ENCODE data around the gene STX1B. TPM values are rescaled to one million over a fixed set of nuclear protein-coding genes. Genes with fewer than 3 reads are reported as not detected.

Gene STX1B
- total RNA-seq, 1 experiment from 2014 or later: 15.9 TPM

DNA sequence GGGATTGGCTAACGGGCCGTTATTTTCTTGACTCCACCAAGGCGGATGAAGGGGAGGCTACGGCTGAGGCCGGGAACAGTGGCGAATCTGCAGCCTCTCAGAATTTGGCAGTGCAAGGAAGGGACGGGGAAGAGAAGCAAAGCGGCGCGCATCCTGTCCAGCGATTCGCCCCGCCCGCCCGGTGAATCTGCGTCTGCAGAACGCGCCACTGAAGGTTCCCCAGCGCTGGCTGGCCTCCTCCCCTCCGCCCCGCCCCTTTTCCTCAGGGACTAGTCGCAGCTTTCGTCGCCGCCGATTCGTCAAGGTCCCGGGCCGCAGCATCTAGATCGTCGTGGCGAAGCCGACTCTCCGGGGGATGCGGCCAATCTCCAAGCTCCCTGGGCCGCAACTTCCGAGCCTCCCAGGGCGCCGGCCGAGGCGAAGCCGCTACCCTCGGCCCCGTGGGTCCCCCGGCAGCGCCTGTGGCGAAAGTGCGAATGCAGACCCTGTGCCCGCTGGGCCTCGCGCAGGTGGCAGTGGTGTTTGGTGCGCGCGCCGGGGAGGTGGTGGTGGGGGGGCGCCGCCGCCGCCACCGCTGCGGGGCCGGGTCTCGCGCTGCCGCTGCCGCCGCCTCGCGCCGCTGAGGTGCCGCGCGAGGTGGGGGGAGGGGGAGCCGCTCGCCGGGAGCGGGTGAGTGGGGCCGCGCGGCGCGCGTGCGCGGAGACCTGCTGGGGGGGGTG lies 52.8 kb downstream of the STX1B start, which contains the start of gene SETD1A (continued):
- TF ChIP-seq ZBTB43 (CRISPR knock-in tag; IDR thresholded peaks at IDR 0.05): peak; percentile 28; the same call in 1 of the 2 replicates
- TF ChIP-seq ZNF232 (CRISPR knock-in tag; IDR thresholded peaks at IDR 0.05): no peak
- TF ChIP-seq NR3C1 (CRISPR knock-in tag; conservative IDR thresholded peaks at IDR 0.05; ENCODE audit: low read depth): no peak
- no peak for TF ChIP-seq MYBL2 (CRISPR knock-in tag; IDR thresholded peaks at IDR 0.05)
- TF ChIP-seq, protein P1, sequence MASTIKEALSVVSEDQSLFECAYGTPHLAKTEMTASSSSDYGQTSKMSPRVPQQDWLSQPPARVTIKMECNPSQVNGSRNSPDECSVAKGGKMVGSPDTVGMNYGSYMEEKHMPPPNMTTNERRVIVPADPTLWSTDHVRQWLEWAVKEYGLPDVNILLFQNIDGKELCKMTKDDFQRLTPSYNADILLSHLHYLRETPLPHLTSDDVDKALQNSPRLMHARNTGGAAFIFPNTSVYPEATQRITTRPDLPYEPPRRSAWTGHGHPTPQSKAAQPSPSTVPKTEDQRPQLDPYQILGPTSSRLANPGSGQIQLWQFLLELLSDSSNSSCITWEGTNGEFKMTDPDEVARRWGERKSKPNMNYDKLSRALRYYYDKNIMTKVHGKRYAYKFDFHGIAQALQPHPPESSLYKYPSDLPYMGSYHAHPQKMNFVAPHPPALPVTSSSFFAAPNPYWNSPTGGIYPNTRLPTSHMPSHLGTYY (CRISPR knock-in tag; IDR thresholded peaks at IDR 0.05): no peak; the same call in 1 of the 2 replicates
- 0 out of 2 replicates have a peak, but pooled peaks have one; percentile 34 for TF ChIP-seq ZNF416 (CRISPR knock-in tag; IDR thresholded peaks at IDR 0.05)
- no peak; the same call in 1 of the 2 replicates for TF ChIP-seq ESRRA (CRISPR knock-in tag; IDR thresholded peaks at IDR 0.05; ENCODE audit: borderline replicate concordance)
- no peak for TF ChIP-seq AR (CRISPR knock-in tag; IDR thresholded peaks at IDR 0.05)
- TF ChIP-seq E2F1 (CRISPR knock-in tag; IDR thresholded peaks at IDR 0.05): no peak; the same call in 1 of the 2 replicates
- peak; percentile 99 for TF ChIP-seq SP1 (CRISPR knock-in tag; conservative IDR thresholded peaks at IDR 0.05)
- TF ChIP-seq NFATC4 (CRISPR knock-in tag; IDR thresholded peaks at IDR 0.05): no peak
- TF ChIP-seq, protein P2, sequence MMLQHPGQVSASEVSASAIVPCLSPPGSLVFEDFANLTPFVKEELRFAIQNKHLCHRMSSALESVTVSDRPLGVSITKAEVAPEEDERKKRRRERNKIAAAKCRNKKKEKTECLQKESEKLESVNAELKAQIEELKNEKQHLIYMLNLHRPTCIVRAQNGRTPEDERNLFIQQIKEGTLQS (CRISPR knock-in tag; conservative IDR thresholded peaks at IDR 0.05): no peak
- TF ChIP-seq, protein P3, sequence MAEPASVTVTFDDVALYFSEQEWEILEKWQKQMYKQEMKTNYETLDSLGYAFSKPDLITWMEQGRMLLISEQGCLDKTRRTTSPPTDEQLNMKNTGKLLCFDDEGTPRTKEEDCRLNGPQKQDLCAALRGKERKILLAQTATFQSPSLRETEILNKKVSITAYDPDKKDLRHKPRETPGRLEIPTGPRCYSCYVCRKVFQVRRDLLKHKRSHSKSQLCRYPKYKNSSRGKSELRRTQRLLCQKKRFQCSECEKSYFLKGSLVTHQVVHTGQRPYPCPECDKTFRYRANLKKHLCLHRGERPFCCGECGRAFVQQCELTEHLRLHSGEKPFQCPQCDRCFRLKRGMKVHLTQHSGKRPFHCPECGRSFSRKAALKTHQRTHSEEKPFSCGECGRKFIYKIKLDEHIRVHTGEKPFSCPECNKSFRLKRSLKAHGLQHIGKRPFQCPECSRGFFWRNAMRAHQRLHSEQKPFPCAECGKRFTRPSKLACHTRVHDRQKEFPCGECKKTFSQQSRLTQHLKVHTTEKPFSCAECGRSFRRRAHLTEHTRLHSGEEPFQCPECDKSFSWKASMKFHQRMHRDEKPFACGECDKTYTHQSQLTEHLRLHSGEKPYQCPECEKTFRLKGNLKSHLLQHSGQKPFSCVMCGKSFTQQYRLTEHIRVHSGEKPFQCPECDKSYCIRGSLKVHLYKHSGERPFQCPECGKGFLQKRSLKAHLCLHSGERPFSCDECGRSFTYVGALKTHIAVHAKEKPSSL (CRISPR knock-in tag; conservative IDR thresholded peaks at IDR 0.05): no peak
- TF ChIP-seq, protein P4, sequence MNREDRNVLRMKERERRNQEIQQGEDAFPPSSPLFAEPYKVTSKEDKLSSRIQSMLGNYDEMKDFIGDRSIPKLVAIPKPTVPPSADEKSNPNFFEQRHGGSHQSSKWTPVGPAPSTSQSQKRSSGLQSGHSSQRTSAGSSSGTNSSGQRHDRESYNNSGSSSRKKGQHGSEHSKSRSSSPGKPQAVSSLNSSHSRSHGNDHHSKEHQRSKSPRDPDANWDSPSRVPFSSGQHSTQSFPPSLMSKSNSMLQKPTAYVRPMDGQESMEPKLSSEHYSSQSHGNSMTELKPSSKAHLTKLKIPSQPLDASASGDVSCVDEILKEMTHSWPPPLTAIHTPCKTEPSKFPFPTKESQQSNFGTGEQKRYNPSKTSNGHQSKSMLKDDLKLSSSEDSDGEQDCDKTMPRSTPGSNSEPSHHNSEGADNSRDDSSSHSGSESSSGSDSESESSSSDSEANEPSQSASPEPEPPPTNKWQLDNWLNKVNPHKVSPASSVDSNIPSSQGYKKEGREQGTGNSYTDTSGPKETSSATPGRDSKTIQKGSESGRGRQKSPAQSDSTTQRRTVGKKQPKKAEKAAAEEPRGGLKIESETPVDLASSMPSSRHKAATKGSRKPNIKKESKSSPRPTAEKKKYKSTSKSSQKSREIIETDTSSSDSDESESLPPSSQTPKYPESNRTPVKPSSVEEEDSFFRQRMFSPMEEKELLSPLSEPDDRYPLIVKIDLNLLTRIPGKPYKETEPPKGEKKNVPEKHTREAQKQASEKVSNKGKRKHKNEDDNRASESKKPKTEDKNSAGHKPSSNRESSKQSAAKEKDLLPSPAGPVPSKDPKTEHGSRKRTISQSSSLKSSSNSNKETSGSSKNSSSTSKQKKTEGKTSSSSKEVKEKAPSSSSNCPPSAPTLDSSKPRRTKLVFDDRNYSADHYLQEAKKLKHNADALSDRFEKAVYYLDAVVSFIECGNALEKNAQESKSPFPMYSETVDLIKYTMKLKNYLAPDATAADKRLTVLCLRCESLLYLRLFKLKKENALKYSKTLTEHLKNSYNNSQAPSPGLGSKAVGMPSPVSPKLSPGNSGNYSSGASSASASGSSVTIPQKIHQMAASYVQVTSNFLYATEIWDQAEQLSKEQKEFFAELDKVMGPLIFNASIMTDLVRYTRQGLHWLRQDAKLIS (CRISPR knock-in tag; IDR thresholded peaks at IDR 0.05; ENCODE audit: borderline replicate concordance): no peak
- TF ChIP-seq RELA (CRISPR knock-in tag; IDR thresholded peaks at IDR 0.05; ENCODE audit: borderline replicate concordance): no peak
- TF ChIP-seq CREM (CRISPR knock-in tag; IDR thresholded peaks at IDR 0.05): 0 out of 2 replicates have a peak, but pooled peaks have one; percentile 27
- TF ChIP-seq, protein P5, sequence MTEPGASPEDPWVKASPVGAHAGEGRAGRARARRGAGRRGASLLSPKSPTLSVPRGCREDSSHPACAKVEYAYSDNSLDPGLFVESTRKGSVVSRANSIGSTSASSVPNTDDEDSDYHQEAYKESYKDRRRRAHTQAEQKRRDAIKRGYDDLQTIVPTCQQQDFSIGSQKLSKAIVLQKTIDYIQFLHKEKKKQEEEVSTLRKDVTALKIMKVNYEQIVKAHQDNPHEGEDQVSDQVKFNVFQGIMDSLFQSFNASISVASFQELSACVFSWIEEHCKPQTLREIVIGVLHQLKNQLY (CRISPR knock-in tag; IDR thresholded peaks at IDR 0.05): no peak
- TF ChIP-seq FOXP1 (CRISPR knock-in tag; IDR thresholded peaks at IDR 0.05; ENCODE audit: borderline replicate concordance): no peak; the same call in 1 of the 2 replicates
- TF ChIP-seq TP53 (CRISPR knock-in tag; IDR thresholded peaks at IDR 0.05): no peak; the same call in 1 of the 2 replicates
- TF ChIP-seq ETV6 (CRISPR knock-in tag; IDR thresholded peaks at IDR 0.05): no peak
- TF ChIP-seq, protein P6, sequence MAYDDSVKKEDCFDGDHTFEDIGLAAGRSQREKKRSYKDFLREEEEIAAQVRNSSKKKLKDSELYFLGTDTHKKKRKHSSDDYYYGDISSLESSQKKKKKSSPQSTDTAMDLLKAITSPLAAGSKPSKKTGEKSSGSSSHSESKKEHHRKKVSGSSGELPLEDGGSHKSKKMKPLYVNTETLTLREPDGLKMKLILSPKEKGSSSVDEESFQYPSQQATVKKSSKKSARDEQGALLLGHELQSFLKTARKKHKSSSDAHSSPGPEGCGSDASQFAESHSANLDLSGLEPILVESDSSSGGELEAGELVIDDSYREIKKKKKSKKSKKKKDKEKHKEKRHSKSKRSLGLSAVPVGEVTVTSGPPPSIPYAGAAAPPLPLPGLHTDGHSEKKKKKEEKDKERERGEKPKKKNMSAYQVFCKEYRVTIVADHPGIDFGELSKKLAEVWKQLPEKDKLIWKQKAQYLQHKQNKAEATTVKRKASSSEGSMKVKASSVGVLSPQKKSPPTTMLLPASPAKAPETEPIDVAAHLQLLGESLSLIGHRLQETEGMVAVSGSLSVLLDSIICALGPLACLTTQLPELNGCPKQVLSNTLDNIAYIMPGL (CRISPR knock-in tag; IDR thresholded peaks at IDR 0.05): peak; percentile 57; the same call in 1 of the 2 replicates

Measured in WTC11 (cell line).